Activated naive CD8-positive, alpha-beta T cell treated with anti-CD3 and anti-CD28 coated beads, Interleukin-2, amount 50 U/mL, for 16 hours (primary cell): ENCODE measurements around the gene IPO5.
"Not testable (repeated sequence)": the region's sequence is repeated elsewhere in the genome, so short reads cannot be mapped to it uniquely, and the experiment has no call there.

Experiments
- DNase-seq: peaks from one replicate; pipeline ENCODE4 v3.0.0-alpha.2; 2020; ENCODE audit warnings: low read depth, low spot score

IPO5 gene

GRCh38 chr13:97949316-97949715, 4.2 kb upstream of the IPO5 start:
- not testable (repeated sequence) for DNase-seq

GRCh38 chr13:97951376-97951775, 2.1 kb upstream of the IPO5 start:
- no peak for DNase-seq

DNA sequence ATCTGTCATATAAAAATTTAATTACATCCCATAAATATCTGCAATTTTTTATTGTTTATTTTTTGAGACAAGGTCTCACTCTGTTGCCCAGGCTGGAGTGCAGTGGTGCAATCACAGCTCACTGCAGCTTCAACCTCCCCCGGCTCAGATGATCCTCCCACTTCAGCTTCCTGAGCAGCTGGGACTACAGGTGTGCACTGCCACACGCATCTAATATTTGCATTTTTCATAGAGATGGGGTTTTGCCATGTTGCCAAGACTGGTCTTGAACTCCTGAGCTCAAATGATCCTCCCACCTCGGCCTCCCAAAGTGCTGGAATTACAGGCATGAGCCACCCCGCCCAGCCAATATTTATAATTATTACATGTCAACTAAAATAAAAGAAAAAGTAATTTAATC, 644 bp upstream of the IPO5 start:
- not testable (repeated sequence) for DNase-seq

GRCh38 chr13:97961340-97961739, 7.9 kb downstream of the IPO5 start:
- no peak for DNase-seq

DNA sequence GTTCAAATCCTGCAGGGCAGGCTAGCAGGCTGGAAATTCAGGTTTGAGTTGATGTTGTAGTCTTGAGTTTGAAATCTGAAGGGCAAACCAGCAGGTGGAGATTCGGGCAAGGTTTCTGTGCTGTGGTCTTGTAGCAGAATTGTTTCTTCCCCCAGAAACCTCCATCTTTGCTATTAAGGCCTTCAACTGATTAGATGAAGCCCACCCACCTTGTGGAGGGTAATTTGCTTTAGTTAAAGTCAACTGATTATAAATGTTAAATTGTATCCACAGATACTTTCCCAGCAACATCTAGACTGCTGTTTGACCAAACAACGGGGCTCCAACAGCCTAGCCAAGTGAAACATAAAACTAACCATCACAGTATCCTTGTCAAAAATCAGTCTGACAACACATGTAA, 9.4 kb downstream of the IPO5 start:
- no peak for DNase-seq

- no peak for DNase-seq
These were observed 13.8 kb downstream of the IPO5 start for GRCh38 chr13:97967226-97967625.

- DNase-seq, result no peak
These were observed 14.5 kb downstream of the IPO5 start for GRCh38 chr13:97967948-97968347.

GRCh38 chr13:97971519-97971918, 18.0 kb downstream of the IPO5 start:
- DNase-seq, result no peak

- DNase-seq, result no peak
These were observed 21.3 kb downstream of the IPO5 start for GRCh38 chr13:97974773-97975172.

GRCh38 chr13:97975280-97975847, 21.9 kb downstream of the IPO5 start:
- DNase-seq, result no peak

GRCh38 chr13:97975848-97976609, 22.6 kb downstream of the IPO5 start:
- peak; percentile 85 for DNase-seq

- DNase-seq, result peak; percentile 0
These were observed 23.4 kb downstream of the IPO5 start for GRCh38 chr13:97976610-97977521.

GRCh38 chr13:97977982-97978381, 24.5 kb downstream of the IPO5 start:
- DNase-seq, result no peak

DNA sequence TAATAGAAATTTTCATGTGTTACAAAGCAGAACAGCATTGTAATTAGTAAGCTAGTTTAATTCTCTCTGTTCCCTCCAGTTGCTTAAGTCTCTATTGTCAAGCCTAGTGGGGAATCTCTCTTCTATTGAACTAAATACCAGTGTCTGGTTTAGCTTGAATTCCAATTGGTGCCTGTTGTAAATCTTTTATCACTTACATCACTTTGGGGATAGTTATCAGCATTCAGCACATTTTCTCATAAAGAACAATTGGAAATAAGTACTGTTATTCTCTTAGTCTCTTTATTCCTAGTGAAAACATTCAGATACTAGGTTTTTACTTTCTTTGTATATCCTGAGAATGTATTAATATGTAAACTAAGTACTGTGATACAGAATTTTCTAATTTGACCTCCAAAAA, 25.2 kb downstream of the IPO5 start:
- no peak for DNase-seq

DNA sequence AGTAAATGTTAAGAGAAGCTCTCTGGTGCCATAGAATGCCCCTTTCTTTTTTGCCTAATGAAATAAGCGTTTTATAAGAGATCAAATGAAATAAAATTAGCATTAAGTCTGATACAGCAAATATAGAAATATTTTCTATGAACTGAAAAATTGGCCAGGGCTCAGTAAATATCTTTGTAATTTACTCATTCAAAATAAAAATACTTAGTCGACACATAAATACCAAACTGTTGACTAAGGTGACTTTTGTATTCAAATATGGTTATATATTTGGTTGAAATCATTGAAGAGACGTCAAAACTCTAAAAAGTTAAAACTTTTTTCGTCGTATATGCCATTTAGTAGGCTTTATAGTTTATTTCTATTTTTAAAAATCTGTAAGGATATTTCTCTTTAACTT, 25.6 kb downstream of the IPO5 start:
- DNase-seq, result no peak

DNA sequence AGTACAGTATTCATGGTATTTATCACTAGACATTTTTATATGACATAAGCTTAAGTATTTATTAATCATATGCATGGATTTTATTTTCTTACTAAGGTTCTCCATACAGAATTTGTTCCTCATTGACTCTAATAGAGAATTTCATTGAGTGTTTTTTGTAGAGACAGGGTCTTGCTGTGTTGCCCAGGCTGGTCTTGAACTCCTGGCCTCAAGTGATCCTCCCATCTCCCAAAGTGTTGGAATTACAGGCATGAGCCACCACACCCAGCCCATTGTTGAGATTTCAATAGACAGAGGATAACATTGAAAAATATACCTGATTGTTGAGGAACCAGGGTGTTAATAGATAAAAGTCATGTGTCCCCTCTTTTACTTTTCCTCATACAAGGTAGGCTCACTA, 26.1 kb downstream of the IPO5 start:
- no peak for DNase-seq

GRCh38 chr13:97982286-97982685, 28.8 kb downstream of the IPO5 start:
- DNase-seq, result no peak

DNA sequence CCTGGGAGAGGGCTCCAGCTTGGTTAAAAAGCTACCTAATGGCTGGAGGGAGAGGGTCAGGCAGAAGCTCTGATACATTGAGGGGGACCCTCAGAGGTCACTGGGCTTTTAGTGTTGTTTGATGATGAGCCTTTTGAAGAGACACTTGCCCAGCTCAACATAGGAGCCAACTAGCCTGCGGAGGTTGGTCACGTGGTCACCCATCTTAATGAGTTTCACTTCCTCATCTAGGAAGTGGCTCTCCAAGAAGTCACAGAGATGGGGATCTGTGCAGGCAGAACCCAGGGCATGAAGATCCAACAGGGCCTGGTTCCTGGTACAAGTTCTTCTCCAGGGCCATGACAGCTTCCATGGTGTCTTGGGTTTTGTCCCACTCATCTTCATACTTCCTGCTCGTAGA, 33.4 kb downstream of the IPO5 start:
- no peak for DNase-seq

- no peak for DNase-seq
These were observed 46.2 kb downstream of the IPO5 start for GRCh38 chr13:97999653-98000052.

DNA sequence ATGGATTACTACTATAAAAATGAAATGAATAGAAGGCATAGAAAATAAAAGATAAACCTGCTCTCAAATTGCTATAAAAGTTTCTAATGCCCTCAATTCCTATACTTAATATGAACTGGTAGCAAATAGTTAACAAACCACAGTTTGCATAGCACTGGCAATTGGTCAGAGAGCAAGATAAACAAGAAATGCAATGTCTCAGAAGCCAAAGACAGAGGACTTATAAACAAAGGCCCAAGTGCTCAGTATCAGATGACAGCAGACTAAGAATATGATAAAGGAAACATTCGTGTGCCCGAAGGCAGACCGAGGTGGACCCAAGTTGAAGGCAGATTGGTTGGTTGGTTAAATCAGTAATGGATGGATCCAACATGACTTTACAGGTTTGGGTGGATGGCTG, 50.6 kb downstream of the IPO5 start:
- no peak for DNase-seq

- DNase-seq, result not testable (repeated sequence)
These were observed 51.5 kb downstream of the IPO5 start for GRCh38 chr13:98004997-98005396.

DNA sequence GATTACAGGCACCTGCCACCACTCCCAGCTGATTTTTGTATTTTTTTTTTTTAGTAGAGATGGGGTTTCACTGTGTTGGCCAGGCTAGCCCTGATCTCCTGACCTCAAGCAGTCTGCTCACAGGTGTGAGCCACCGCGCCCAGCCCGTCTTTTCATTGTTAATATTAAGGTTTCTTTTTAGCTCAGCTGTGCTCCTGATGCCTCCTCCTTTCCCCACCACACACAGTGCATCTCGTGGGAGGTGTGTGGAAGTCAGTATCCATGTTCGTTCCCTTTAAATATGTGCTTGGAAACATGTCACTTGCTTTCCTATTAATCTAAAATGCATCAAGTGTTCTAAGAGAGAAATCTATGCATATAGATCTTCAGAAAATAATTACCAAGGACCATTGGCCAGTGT, 53.5 kb downstream of the IPO5 start:
- no peak for DNase-seq

DNA sequence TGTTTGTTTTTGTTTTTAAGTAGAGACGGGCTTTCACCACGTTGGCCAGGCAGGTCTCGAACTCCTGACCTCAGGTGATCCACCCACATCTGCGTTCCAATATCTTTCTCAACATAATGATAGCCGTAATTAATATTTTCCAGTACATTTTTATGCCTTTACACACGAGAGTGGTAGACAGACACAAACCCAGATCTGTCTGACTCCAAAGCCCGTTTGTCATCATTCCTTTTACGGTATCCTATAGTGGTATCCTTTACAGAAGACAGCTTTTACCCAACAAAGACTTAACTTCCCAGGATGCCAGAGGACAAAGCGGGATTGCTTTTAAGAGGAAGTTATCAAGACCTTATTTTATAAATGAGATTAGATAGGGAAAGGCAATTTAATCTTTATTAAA, 59.8 kb downstream of the IPO5 start:
- DNase-seq, result no peak
